Raji (cell line): ENCODE measurements around the gene GOLGA8Q.
"Not testable (repeated sequence)": the region's sequence is repeated elsewhere in the genome, so short reads cannot be mapped to it uniquely, and the experiment has no call there.

ENCODE experiments used
- POLR2A ChIP-seq: IDR thresholded peaks from 2 replicates; pipeline ENCODE4 v1.6.1; 2011; ENCODE audit warnings: low read depth, low read length, control low read depth; ENCODE audit not compliant: insufficient read depth

GOLGA8Q gene

GRCh38 chr15:30551750-30552149, at the start of gene GOLGA8Q:
TSS of gene GOLGA8Q (plus strand) at chr15:30552050. CDS start at chr15:30552078, 28 bp downstream.
- TF ChIP-seq POLR2A: not testable (repeated sequence)

GRCh38 chr15:30603796-30604195, 51.9 kb downstream of the GOLGA8Q start, which contains the start of gene GOLGA8H:
TSS of gene GOLGA8H (plus strand) at chr15:30604028. CDS start at chr15:30604126, 98 bp downstream.
- not testable (repeated sequence) for TF ChIP-seq POLR2A
